Endodermal cell (in vitro differentiated cells): ENCODE results near the gene PREX1. TPM values are rescaled to one million over a fixed set of nuclear protein-coding genes. Genes with fewer than 3 reads are reported as not detected.
A peak's percentile ranks its signal among the peaks of the same experiment; 100 is the strongest.

Experiments
- DNase-seq: peaks from one replicate; pipeline ENCODE4 v3.0.0-alpha.2; 2017
- H3K27ac ChIP-seq: 2 replicates; pipeline ENCODE4 v1.5.1; 2013; ENCODE audit warnings: mild to moderate bottlenecking, low read depth, low read length, moderate library complexity
- H3K27me3 ChIP-seq: 2 replicates; pipeline ENCODE4 v1.6.1; 2013; ENCODE audit warnings: mild to moderate bottlenecking, low read length, moderate library complexity; ENCODE audit not compliant: insufficient read depth, control insufficient read depth, poor library complexity, severe bottlenecking
- H3K36me3 ChIP-seq: 2 replicates; pipeline ENCODE4 v1.7.0; 2013; ENCODE audit warnings: mild to moderate bottlenecking, low read length, moderate library complexity; ENCODE audit not compliant: control insufficient read depth, insufficient read depth
- H3K4me1 ChIP-seq: one replicate; pipeline ENCODE4 v1.7.0; 2013; ENCODE audit warnings: low read length; ENCODE audit not compliant: control insufficient read depth, insufficient read depth
- H3K4me3 ChIP-seq: 2 replicates; pipeline ENCODE4 v1.5.1; 2013; ENCODE audit warnings: mild to moderate bottlenecking, low read length, moderate library complexity
- H3K9ac ChIP-seq: 2 replicates; pipeline ENCODE4 v1.6.1; 2013; ENCODE audit warnings: mild to moderate bottlenecking, low read length, moderate library complexity; ENCODE audit not compliant: poor library complexity, severe bottlenecking; ENCODE audit errors: extremely low read depth
- H3K9me3 ChIP-seq: 2 replicates; pipeline ENCODE4 v1.6.1; 2013; ENCODE audit warnings: mild to moderate bottlenecking, low read length, moderate library complexity; ENCODE audit not compliant: control insufficient read depth
- H3K27ac Mint-ChIP-seq: 2 replicates; pipeline ENCODE4 v1.8.0; 2020; ENCODE audit warnings: mixed read lengths
- H3K27me3 Mint-ChIP-seq: 2 replicates; pipeline ENCODE4 v1.8.0; 2021; ENCODE audit warnings: mild to moderate bottlenecking, mixed read lengths; ENCODE audit not compliant: insufficient read depth
- H3K36me3 Mint-ChIP-seq: 2 replicates; pipeline ENCODE4 v1.8.0; 2020; ENCODE audit warnings: low read depth, mixed read lengths
- H3K4me1 Mint-ChIP-seq: 2 replicates; pipeline ENCODE4 v1.8.0; 2020; ENCODE audit warnings: mixed read lengths
- H3K4me3 Mint-ChIP-seq: 2 replicates; pipeline ENCODE4 v1.8.0; 2020; ENCODE audit warnings: mild to moderate bottlenecking, moderate library complexity, mixed read lengths
- H3K9me3 Mint-ChIP-seq: 2 replicates; pipeline ENCODE4 v1.8.0; 2020; ENCODE audit warnings: mild to moderate bottlenecking, mixed read lengths
- WGBS, 2 experiments: methylation state at CpG; one replicate each; pipeline versions ENCODE4 v1.1.5 to v1.1.7; 2013; ENCODE audit warnings: missing lambda C conversion rate in 2 of 2, mixed read lengths in 1 of 2; ENCODE audit not compliant: insufficient coverage in 1 of 2, insufficient read length in 1 of 2; 5-methylcytosine and 5-hydroxymethylcytosine counted together
- total RNA-seq, 2 donors: library from RNA; stranded (reverse); fragmentation: NEBNext Ultra II Directional in 1 of 2; extraction: Animal tissue kit (Norgen Biotek cat#: 25700) in 1 of 2; gene quantifications; 2 replicates in 1 of 2; 3 replicates in 1 of 2; pipeline ENCODE4 v1.2.1, GENCODE V29; 2021
- TF ChIP-seq, protein P1 (sequence below): fragments of 200-600 bp; sonication (generic); conservative IDR thresholded peaks from 2 replicates; pipeline ENCODE4 v1.5.0; 2021; ENCODE audit warnings: antibody characterized with exemption, mild to moderate bottlenecking

The PREX1 gene
- total RNA-seq, 2 donors from 2014 or later: 65.3 to 70.5 TPM

DNA sequence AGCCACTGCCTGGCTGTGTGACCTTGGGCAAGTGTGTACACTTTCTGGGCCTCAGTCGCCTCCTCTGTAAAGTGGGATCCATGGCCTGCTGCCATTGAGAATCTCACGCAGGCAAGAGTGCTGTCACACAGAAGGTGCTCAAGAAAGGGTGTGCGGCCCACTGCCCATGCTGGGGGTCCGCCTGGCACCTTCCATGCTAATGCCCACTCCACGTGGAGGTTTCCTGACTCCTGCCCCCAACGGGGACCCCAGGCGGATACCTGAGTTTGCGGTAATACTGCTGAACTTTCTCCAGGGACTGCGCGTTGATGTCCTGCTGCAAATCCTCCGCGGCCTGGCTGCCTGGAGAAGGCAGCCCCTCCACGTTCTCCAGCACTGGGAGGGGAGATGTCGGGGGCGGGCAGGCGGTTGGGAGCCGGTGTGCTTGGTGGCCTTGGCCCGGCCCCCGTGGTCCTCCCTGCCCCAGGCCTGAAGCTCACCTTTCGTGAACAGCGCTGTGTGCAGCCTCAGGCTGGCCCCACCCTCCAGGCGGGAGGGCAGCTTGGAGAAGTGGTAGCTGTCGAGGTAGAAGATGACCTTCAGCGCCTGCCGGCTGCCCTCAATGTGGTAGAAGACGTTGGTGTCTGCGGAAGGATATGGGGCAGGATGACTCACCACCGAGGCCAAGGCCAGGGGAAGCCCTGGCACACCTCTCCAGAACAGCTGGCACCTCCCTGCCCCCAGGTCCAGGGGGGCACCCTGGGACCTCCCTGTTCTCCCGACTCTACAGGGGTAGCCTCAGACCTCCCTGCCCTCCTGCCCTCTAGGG is 195.6 kb downstream of the PREX1 start:
- no peaks in the 10 kb centered on the region for H3K4me1 ChIP-seq
- H3K9me3 ChIP-seq: no peaks in the 10 kb centered on the region
- H3K4me3 ChIP-seq: no peak overlapping the region
- H3K27me3 ChIP-seq: no peaks in the 10 kb centered on the region
- Mint-ChIP-seq H3K9me3 (no peaks in the 10 kb centered on the region), H3K27ac (no peak overlapping the region), H3K27me3 (no peaks in the 10 kb centered on the region), H3K4me3 (no peak overlapping the region), H3K36me3 (peaks cover 61% of the 10 kb centered on the region), H3K4me1 (no peaks in the 10 kb centered on the region)
- H3K27ac ChIP-seq: no peak overlapping the region
- TF ChIP-seq, protein P1, sequence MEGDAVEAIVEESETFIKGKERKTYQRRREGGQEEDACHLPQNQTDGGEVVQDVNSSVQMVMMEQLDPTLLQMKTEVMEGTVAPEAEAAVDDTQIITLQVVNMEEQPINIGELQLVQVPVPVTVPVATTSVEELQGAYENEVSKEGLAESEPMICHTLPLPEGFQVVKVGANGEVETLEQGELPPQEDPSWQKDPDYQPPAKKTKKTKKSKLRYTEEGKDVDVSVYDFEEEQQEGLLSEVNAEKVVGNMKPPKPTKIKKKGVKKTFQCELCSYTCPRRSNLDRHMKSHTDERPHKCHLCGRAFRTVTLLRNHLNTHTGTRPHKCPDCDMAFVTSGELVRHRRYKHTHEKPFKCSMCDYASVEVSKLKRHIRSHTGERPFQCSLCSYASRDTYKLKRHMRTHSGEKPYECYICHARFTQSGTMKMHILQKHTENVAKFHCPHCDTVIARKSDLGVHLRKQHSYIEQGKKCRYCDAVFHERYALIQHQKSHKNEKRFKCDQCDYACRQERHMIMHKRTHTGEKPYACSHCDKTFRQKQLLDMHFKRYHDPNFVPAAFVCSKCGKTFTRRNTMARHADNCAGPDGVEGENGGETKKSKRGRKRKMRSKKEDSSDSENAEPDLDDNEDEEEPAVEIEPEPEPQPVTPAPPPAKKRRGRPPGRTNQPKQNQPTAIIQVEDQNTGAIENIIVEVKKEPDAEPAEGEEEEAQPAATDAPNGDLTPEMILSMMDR: no peak
- no peak for DNase-seq
- H3K9ac ChIP-seq: no peak overlapping the region
- WGBS, 2 experiments: 95 to 96% methylated on average over 18 to 29 of the region's 29 CpGs
- H3K36me3 ChIP-seq: peaks cover 69% of the 10 kb centered on the region

DNA sequence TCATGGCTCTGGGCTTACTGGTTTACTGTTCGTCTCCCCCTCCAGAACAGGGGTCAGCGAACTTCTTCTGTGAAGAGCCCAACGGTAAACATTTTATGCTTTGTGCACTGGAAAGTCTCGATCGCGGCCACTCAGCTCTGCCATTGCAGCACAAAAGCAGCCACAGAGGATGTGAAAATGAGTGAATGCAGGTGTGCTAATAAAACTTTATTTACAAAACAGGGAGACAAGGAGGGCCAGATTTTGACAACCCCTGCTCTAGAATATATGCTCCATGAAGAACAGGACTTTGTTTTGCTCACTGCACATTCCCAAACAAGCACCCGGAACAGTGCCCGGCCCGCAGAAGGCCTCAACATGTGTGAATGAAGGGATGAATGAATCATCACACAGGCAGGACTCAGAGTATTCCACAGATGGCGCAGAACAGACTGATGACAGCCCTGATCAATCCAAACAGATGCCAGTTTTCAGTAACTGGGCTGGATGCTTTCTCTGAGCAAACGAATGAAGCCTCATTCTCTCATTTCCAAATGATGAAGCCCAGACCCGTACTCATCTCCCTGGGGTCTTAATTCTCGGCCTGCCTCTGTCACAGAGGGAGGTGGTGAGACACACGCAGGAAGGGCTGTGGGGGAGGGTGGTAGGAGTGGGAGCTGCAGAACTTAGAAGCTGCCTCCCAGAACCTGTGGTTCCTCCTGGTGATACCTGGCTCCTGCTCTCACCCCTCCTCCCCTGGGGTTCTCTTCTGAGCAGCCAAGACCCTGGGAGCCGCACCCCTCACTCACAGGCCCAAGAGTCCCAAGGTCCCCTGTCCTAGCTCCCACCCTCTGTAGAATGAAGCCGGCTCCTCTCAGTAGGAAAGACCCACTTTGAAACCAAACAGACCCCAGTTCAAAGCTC is 196.4 kb downstream of the PREX1 start:
- Histone ChIP-seq H3K9ac (no peak overlapping the region), H3K9me3 (no peaks in the 10 kb centered on the region), H3K27me3 (no peaks in the 10 kb centered on the region), H3K4me3 (no peak overlapping the region), H3K36me3 (peaks cover 77% of the 10 kb centered on the region), H3K27ac (no peak overlapping the region), H3K4me1 (no peaks in the 10 kb centered on the region)
- TF ChIP-seq, protein P1: no peak
- Mint-ChIP-seq H3K9me3 (no peaks in the 10 kb centered on the region), H3K27me3 (no peaks in the 10 kb centered on the region), H3K27ac (no peak overlapping the region), H3K36me3 (peaks cover 63% of the 10 kb centered on the region), H3K4me3 (no peak overlapping the region), H3K4me1 (no peaks in the 10 kb centered on the region)
- 94 to 99% methylated on average over 12 to 16 of the region's 16 CpGs for WGBS, 2 experiments
- no peak for DNase-seq

DNA sequence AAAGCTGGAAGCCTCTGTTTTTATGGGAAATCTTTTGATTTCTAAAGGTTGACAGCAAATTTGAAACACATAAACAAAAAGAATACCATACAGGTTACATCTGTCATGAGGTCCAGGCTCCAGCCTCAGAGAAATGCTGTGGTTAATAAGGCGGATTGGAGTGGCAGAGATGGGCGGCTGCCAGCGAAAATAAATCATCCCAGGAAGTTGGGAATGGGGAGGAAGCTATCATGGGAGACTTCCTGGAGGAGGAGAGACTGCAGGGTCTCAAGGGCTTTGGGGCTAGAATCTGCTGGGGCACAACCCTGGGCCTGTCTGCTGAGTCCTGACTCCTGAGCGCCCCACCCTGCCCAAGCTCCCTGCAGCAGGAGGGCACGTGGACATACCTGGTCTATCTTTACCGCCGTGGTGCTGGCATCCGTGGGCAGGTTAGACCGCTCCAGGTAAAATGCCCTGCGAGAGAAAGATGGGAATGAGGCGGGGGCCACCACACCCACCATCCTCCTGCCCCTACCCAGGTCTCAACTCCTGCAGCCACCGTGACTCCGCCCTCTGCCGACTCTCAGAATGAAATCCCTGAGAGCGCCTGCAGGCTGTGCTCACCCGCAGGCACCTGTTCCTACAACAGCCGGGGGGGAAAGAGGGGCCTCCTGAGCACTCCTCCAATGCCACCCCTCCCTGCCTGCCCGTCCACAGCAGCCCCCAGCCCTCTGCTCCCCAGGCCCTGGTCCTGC is 197.3 kb downstream of the PREX1 start:
- DNase-seq: peak; percentile 73
- Histone ChIP-seq H3K36me3 (peaks cover 83% of the 10 kb centered on the region), H3K9ac (no peak overlapping the region), H3K4me1 (no peaks in the 10 kb centered on the region), H3K27me3 (no peaks in the 10 kb centered on the region), H3K4me3 (no peak overlapping the region), H3K9me3 (no peaks in the 10 kb centered on the region), H3K27ac (no peak overlapping the region)
- WGBS, 2 experiments: 94% methylated on average over 12 to 18 of the region's 18 CpGs
- Mint-ChIP-seq H3K27me3 (no peaks in the 10 kb centered on the region), H3K9me3 (no peaks in the 10 kb centered on the region), H3K4me3 (no peak overlapping the region), H3K36me3 (peaks cover 66% of the 10 kb centered on the region), H3K27ac (no peak overlapping the region), H3K4me1 (no peaks in the 10 kb centered on the region)
- TF ChIP-seq, protein P1: peak; percentile 24
